Esophagus squamous epithelium (tissue), 5 donors: ENCODE data around the gene SULT1C2. TPM values are rescaled to one million over a fixed set of nuclear protein-coding genes. Genes with fewer than 3 reads are reported as not detected.

Experiments used
- DNase-seq: peaks from one replicate; lab custom pipeline; 2025; lab: John Stamatoyannopoulos, UW
- H3K27ac ChIP-seq, 4 donors: fragments of 200-600 bp; sonication (generic); one replicate each; pipeline ENCODE4 v1.5.1; 2016 to 2019; ENCODE audit warnings: mild to moderate bottlenecking in 1 of 4
- H3K27me3 ChIP-seq, 4 donors: fragments of 200-600 bp; sonication (generic); 1 replicate in 3 of 4; 2 replicates in 1 of 4; pipeline versions ENCODE4 v1.5.1 to v1.6.0; 2017 to 2021; ENCODE audit warnings: antibody characterized with exemption in 1 of 4
- H3K36me3 ChIP-seq, 3 donors: fragments of 200-600 bp; sonication (generic); one replicate each; pipeline ENCODE4 v1.5.1; 2016 to 2019
- H3K4me1 ChIP-seq, 3 donors: fragments of 200-600 bp; sonication (generic); one replicate each; pipeline ENCODE4 v1.5.1; 2017 to 2019
- H3K4me3 ChIP-seq, 4 donors: fragments of 200-600 bp; sonication (generic); 1 replicate in 3 of 4; 2 replicates in 1 of 4; pipeline ENCODE4 v1.5.1; 2016 to 2019; ENCODE audit warnings: mild to moderate bottlenecking in 2 of 4, moderate library complexity in 1 of 4
- H3K9me3 ChIP-seq, 3 donors: fragments of 200-600 bp; sonication (generic); one replicate each; pipeline ENCODE4 v1.5.1; 2016 to 2019
- POLR2A ChIP-seq, 4 donors: fragments of 450-650 bp; IDR thresholded peaks; one replicate each; pipeline ENCODE4 v1.6.1; 2017; ENCODE audit warnings: antibody characterized with exemption in 4 of 4, mild to moderate bottlenecking in 4 of 4, moderate library complexity in 3 of 4
- WGBS, 2 donors: methylation state at CpG; one replicate each; pipeline ENCODE4 v1.1.5; 2018; 5-methylcytosine and 5-hydroxymethylcytosine counted together
- intact Hi-C: fragments of 100-400 bp; cut with DNase I; formaldehyde crosslinking; loops from one replicate; pipeline ENCODE4 v1.15.0; 2022
- total RNA-seq, 4 donors: library from RNA; depleted of rRNA; stranded (reverse); fragments of >200 nt; gene quantifications; one replicate each; pipeline ENCODE4 v1.1.0, GENCODE V29; 2016
- TF ChIP-seq, protein P1 (sequence below), 6 experiments: fragments of 450-650 bp in 4 of 6; fragments of 200-600 bp in 2 of 6; sonication (generic) in 2 of 6; IDR thresholded peaks; one replicate each; pipeline ENCODE4 v1.5.1; 2016 to 2019; ENCODE audit warnings: antibody characterized with exemption in 6 of 6, mild to moderate bottlenecking in 4 of 6, moderate library complexity in 4 of 6
- donor health status: DM: yes; HTN: yes; CAD: no.

SULT1C2 gene
- total RNA-seq = under 1 TPM in 1 of 4 donors, not detected in 3; 0.57 TPM

DNA sequence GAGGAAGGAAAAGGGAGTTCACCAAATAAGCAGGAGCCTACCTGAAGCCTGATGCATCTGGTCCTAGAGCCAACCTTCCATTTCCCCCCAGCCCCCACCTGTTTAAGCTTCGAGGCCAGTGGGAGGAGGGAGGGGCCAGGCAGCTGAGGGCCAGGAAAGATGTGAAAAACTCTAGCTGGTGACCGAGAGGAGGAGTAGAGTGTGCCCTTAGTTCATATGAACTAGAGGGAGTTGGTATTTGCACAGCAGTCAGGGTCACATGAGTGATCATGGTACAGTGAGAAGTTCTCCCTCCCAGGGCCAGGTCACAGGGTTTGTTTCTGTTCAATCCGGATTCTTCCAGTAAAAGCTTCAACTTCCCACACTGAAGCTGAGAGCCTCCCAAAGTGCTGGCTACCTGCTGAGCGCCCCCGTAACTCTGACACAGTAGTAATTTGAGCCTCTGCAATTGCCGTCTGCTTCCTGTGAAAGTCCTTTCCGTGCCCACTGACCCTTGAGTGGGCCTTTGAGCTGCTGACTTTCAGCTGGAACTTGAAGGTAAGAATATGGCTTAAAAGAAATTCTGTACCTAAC lies at the start of gene SULT1C2:
TSS of gene SULT1C2 (plus strand) at position 362 of the 573 bp plus-strand sequence. CDS start 4,773 bp downstream, outside the sequence.
- WGBS, 2 donors = 27 to 49% methylated on average over 4 to 7 of the region's 7 CpGs
- Histone ChIP-seq H3K27me3 (no peaks in the 10 kb centered on the region), H3K4me3 (no peak within 1 kb of the TSS), H3K4me1 (no peaks in the 10 kb centered on the region), H3K36me3 (no peaks in the 10 kb centered on the region), H3K27ac (no peak within 1 kb of the TSS), H3K9me3 (no peaks in the 10 kb centered on the region)
- TF ChIP-seq POLR2A (IDR thresholded peaks at IDR 0.05) = no peak
- TF ChIP-seq, protein P1, sequence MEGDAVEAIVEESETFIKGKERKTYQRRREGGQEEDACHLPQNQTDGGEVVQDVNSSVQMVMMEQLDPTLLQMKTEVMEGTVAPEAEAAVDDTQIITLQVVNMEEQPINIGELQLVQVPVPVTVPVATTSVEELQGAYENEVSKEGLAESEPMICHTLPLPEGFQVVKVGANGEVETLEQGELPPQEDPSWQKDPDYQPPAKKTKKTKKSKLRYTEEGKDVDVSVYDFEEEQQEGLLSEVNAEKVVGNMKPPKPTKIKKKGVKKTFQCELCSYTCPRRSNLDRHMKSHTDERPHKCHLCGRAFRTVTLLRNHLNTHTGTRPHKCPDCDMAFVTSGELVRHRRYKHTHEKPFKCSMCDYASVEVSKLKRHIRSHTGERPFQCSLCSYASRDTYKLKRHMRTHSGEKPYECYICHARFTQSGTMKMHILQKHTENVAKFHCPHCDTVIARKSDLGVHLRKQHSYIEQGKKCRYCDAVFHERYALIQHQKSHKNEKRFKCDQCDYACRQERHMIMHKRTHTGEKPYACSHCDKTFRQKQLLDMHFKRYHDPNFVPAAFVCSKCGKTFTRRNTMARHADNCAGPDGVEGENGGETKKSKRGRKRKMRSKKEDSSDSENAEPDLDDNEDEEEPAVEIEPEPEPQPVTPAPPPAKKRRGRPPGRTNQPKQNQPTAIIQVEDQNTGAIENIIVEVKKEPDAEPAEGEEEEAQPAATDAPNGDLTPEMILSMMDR (IDR thresholded peaks at IDR 0.05) = no peak
- no peak for DNase-seq
- intact Hi-C loops = no loop called here

DNA sequence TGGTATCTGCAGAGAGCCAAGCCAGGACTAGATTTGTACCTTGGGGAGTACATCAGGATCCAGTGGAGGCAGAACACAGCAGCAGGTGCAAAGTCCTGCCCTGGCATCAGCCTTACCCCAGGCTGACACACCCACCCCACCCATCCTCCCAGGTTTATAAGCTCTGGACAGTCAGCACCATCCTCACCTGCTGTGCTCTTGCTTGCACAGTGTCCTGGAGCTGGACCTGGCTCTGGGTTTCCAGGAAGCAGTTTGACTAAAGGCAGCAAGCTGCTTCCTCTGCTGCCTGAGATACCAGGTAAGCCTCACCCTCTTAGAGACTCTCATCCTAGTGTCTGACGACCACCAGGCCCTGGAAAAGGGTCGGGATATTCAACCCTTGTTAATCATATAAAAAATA lies 48.9 kb upstream of the SULT1C2 start, which contains the start of gene SULT1C3:
TSS of gene SULT1C3 (plus strand) at position 183 of the 400 bp plus-strand sequence. CDS start 7,227 bp downstream, outside the sequence.
- 60 to 73% methylated on average over 1 to 2 of the region's 2 CpGs for WGBS, 2 donors
- H3K27me3 ChIP-seq = no peaks in the 10 kb centered on the region
- intact Hi-C loops = no loop called here
- H3K4me1 ChIP-seq = peaks cover 0 to 23% (median 0%) of the 10 kb centered on the region in 3 donors
- no peak within 1 kb of the TSS for H3K4me3 ChIP-seq
- H3K9me3 ChIP-seq = peaks cover 0 to 15% (median 9%) of the 10 kb centered on the region in 3 donors
- no peak for TF ChIP-seq POLR2A (IDR thresholded peaks at IDR 0.05)
- TF ChIP-seq, protein P1 (IDR thresholded peaks at IDR 0.05) = no peak
- no peaks in the 10 kb centered on the region for H3K36me3 ChIP-seq
- no peak for DNase-seq
- H3K27ac ChIP-seq = peak within 1 kb of the TSS in 1 of 4 donors; percentile 10

DNA sequence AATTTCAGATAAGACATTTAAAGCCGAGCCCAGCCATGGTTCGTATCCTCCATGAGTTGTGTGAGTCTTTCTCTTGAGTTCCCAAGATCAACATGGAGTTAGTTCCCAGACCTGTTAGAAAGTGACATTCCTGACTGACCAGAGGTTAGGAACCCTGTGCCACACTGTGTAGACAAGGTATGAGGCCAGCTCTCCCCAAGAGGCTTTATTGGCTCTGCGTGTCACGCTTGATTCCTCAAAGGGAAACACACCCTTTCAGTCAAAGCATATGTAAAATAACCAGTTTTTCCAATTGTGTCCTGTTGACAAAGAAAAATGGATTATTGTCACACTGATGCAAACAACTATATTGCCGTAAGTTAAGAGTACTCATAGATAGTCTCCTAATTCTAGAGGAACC lies 47.7 kb upstream of the SULT1C2 start:
- Histone ChIP-seq H3K4me1 (peaks cover 0 to 25% (median 0%) of the 10 kb centered on the region in 3 donors), H3K9me3 (peaks cover 0 to 21% (median 9%) of the 10 kb centered on the region in 3 donors), H3K27ac (peak overlapping the region in 1 of 4 donors; percentile 45), H3K36me3 (no peaks in the 10 kb centered on the region), H3K4me3 (no peak overlapping the region), H3K27me3 (no peaks in the 10 kb centered on the region)
- DNase-seq = no peak
- WGBS, 2 donors = 74% methylated on average over 5 of the region's 5 CpGs
- intact Hi-C loops = no loop called here
- TF ChIP-seq, protein P1 (IDR thresholded peaks at IDR 0.05) = no peak
- TF ChIP-seq POLR2A (IDR thresholded peaks at IDR 0.05) = no peak

DNA sequence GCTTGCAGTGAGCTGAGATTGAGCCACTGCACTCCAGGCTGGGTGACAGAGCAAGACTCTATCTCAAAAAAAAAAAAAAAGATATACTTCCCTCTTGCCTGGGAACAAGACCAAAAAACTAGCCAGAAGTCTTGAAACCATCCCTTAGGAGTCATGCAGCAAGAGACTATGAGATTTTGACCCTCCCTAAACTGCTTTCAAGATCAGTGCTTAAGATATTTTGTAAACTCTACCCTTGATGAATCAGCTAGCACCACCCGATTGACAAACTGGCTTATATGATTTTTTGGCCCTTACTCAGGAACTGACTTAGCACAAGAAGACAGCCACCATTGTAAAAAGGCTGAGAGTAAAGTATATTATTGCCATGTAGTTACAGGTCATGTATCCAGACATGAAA lies 45.1 kb upstream of the SULT1C2 start:
- H3K4me3 ChIP-seq = no peak overlapping the region
- H3K27ac ChIP-seq = peak overlapping the region in 3 of 4 donors; percentile 61 to 68 (median 68)

More for the DNA sequence above, 45.1 kb upstream of the SULT1C2 start:
- 13 to 25% methylated on average over 1 of the region's 1 CpG for WGBS, 2 donors
- TF ChIP-seq, protein P1 (IDR thresholded peaks at IDR 0.05) = no peak
- TF ChIP-seq POLR2A (IDR thresholded peaks at IDR 0.05) = no peak
- Histone ChIP-seq H3K27me3 (no peaks in the 10 kb centered on the region), H3K9me3 (peaks cover 0 to 6% (median 0%) of the 10 kb centered on the region in 3 donors), H3K36me3 (no peaks in the 10 kb centered on the region), H3K4me1 (peaks cover 0 to 25% (median 0%) of the 10 kb centered on the region in 3 donors)
- intact Hi-C loops = no loop called here
- DNase-seq = no peak
